GM19351 (cell line): ENCODE measurements around the gene U2AF2.

ENCODE experiments used
- ATAC-seq: cut with Tn5 transposase; IDR thresholded peaks from one replicate; pipeline ENCODE4 v1.9.1; 2021; ENCODE audit warnings: mild to moderate bottlenecking, moderate library complexity; ENCODE audit not compliant: unreplicated experiment

U2AF2 gene

GRCh38 chr19:55687281-55688201 is 32.7 kb downstream of the U2AF2 start:
- no peak for ATAC-seq

GRCh38 chr19:55688422-55689218 is 33.8 kb downstream of the U2AF2 start:
- no peak for ATAC-seq

- ATAC-seq: no peak
Observed at GRCh38 chr19:55689411-55690108, 34.7 kb downstream of the U2AF2 start.

- ATAC-seq: no peak
Observed at GRCh38 chr19:55690109-55690768, 35.4 kb downstream of the U2AF2 start.

GRCh38 chr19:55690769-55691545 is 36.1 kb downstream of the U2AF2 start:
- no peak for ATAC-seq

GRCh38 chr19:55691561-55692481 is 37.0 kb downstream of the U2AF2 start:
- no peak for ATAC-seq

GRCh38 chr19:55692681-55693081 is 37.8 kb downstream of the U2AF2 start:
- ATAC-seq: no peak

- ATAC-seq: no peak
Observed at GRCh38 chr19:55693336-55693974, 38.6 kb downstream of the U2AF2 start.

GRCh38 chr19:55694241-55694655 is 39.4 kb downstream of the U2AF2 start:
- ATAC-seq: no peak

- no peak for ATAC-seq
Observed at GRCh38 chr19:55694656-55695491, 40.0 kb downstream of the U2AF2 start.

- ATAC-seq: no peak
Observed at GRCh38 chr19:55695511-55696290, 40.9 kb downstream of the U2AF2 start.

GRCh38 chr19:55696301-55697068 is 41.6 kb downstream of the U2AF2 start:
- no peak for ATAC-seq

- ATAC-seq: no peak
Observed at GRCh38 chr19:55697069-55697440, 42.2 kb downstream of the U2AF2 start.

- no peak for ATAC-seq
Observed at GRCh38 chr19:55697698-55698097, 42.9 kb downstream of the U2AF2 start.

- ATAC-seq: no peak
Observed at GRCh38 chr19:55698256-55698655, 43.4 kb downstream of the U2AF2 start.

GRCh38 chr19:55699221-55699620 is 44.4 kb downstream of the U2AF2 start:
- no peak for ATAC-seq
